Lower leg skin (tissue), 3 donors: ENCODE measurements around the gene TMEM181.

Source experiments
- CTCF ChIP-seq, 3 donors: fragments of 450-650 bp; IDR thresholded peaks; one replicate each; pipeline ENCODE4 v1.5.1; 2016; ENCODE audit warnings: antibody characterized with exemption in 3 of 3, mild to moderate bottlenecking in 3 of 3, moderate library complexity in 2 of 3
- POLR2A ChIP-seq, 2 donors: fragments of 450-650 bp; IDR thresholded peaks; one replicate each; pipeline ENCODE4 v1.6.1; 2016 to 2017; ENCODE audit warnings: antibody characterized with exemption in 2 of 2, mild to moderate bottlenecking in 1 of 2, moderate library complexity in 1 of 2

- TF ChIP-seq CTCF (IDR thresholded peaks at IDR 0.05) = no peak
- TF ChIP-seq POLR2A (IDR thresholded peaks at IDR 0.05) = no peak
These were observed 88.8 kb downstream of the TMEM181 start for GRCh38 chr6:158648682-158649131.
